GM12892 (cell line): ENCODE data around the gene ALOXE3.

Experiments
- POLR2A ChIP-seq: IDR thresholded peaks from 2 replicates; pipeline ENCODE4 v1.6.1; 2011; ENCODE audit warnings: low read depth, low read length, control low read depth
- POLR2AphosphoS5 ChIP-seq: IDR thresholded peaks from 2 replicates; pipeline ENCODE4 v1.6.1; 2011; ENCODE audit warnings: low read depth, low read length, control low read depth

DNA sequence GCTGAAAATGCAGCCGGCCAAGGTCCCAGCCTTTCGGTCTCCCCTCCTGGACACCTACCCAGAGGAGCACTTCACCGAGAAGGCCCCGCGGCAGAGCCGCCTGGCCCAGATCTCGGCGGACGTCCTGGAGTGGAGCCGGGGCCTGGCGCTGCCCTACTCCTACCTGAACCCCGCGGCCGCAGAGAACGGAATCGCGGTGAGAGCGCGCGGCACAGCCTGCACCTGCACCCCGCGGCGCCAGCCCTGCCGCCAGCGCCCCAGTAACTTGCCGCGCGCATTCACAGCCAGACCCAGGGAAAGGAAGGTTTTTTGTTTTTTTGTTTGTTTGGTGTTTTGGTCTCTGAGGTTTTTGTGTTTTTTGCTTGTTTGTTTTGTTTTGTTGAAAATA lies 46.0 kb downstream of the ALOXE3 start:
- TF ChIP-seq POLR2AphosphoS5 (no peak), POLR2A (no peak)
